Measurements from ENCODE around the gene TMEM88.

- TF ChIP-seq, protein P1, sequence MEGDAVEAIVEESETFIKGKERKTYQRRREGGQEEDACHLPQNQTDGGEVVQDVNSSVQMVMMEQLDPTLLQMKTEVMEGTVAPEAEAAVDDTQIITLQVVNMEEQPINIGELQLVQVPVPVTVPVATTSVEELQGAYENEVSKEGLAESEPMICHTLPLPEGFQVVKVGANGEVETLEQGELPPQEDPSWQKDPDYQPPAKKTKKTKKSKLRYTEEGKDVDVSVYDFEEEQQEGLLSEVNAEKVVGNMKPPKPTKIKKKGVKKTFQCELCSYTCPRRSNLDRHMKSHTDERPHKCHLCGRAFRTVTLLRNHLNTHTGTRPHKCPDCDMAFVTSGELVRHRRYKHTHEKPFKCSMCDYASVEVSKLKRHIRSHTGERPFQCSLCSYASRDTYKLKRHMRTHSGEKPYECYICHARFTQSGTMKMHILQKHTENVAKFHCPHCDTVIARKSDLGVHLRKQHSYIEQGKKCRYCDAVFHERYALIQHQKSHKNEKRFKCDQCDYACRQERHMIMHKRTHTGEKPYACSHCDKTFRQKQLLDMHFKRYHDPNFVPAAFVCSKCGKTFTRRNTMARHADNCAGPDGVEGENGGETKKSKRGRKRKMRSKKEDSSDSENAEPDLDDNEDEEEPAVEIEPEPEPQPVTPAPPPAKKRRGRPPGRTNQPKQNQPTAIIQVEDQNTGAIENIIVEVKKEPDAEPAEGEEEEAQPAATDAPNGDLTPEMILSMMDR (IDR thresholded peaks at IDR 0.05), result no peak
- TF ChIP-seq POLR2A (IDR thresholded peaks at IDR 0.05), result peak in 1 of 2 donors; percentile 27
Observed at GRCh38 chr17:7843536-7844291, 11.2 kb upstream of the TMEM88 start.

Data from heart left ventricle (tissue), 13 donors.